Measurements from ENCODE around the gene TRIM10.
"Not testable (repeated sequence)": the region's sequence is repeated elsewhere in the genome, so short reads cannot be mapped to it uniquely, and the experiment has no call there.

TRIM10 gene

DNA sequence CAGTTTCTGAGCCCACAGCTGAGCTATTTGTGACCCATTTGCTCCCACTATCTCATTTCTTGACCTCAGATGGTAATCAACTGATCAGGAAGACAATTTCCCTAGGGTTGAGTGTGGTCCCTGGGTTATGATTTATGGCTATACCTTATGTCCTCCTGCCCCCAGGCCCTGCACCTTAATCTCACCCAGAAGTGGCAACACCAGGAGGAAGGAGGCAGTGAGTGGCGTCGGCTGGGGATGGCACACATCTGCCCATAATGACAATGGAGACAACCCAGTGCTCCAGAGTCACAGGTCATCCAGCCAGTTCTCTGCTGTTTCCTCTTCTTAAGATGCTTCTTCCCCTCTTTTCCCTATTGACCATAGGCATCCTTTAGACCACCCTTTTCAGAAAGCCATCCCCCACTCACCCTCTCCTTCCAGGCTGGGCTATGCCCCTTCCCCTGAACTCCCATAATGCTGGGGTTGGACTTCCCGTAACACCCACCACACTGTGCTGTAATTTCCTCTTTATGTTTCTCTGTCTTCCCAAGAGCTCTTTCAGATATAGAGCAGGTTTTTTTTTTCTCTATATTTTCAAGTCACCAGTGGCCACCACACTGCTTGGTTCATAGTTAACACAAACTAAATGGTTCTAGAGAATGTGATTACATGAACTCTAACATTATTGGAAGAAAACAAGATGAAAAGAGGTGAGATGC, 8.0 kb downstream of the TRIM10 start:
- DNase-seq = no peak

- no peak for DNase-seq
These were observed 8.9 kb downstream of the TRIM10 start for GRCh38 chr6:30152016-30152673.

DNA sequence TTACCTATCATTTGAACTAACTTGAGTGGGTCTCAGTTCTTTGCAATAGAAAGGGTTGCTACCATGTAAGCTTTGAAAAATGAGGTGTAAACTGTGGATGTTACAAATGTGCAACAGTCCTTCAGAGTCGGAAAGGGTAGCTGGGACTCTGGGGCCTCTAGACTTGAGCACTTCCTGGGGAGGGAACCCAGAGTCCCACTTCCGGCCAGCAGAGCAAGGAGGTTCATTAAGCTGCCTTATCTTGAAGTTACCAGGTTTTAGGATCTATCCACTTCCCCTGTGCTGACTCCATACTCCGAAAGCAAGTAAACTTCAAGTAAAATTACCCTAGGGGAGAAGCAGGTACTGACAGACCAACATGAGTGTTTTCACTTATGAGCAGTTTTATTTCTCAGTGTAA, 9.4 kb downstream of the TRIM10 start:
- DNase-seq = no peak

GRCh38 chr6:30150671-30151395, 10.2 kb downstream of the TRIM10 start:
- DNase-seq = no peak

DNA sequence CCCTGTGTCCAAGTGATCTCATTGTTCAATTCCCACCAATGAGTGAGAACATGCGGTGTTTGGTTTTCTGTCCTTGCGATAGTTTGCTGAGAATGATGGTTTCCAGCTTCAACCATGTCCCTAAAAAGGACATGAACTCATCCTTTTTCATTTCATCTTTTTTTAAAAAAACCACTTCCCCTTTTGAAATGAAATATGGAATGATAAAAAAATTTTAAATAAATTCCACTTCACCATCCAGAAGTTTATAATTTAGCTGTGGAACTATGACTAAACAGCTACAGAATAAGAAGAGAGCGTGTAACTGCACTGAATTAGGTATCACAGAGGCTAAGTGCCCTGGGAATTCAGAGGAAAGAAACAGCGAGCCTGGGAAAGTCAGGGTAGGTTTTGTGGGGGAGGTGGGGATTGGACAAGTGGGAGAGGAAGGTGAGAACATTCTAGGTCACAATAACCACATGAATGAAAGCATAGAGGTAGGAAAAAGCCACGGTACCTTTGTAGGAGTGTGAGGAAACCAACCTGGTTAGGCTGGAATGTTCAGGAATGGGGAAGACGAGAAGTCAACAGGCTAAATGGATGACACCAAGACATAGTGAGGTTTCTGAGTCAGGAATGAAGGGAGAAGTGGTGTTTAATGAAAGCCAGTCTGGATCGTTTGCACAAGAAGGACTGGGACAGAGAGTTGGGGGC, 11.0 kb downstream of the TRIM10 start:
- no peak for DNase-seq

GRCh38 chr6:30149234-30149633, 11.8 kb downstream of the TRIM10 start:
- no peak for DNase-seq

- DNase-seq = no peak
These were observed 13.9 kb downstream of the TRIM10 start for GRCh38 chr6:30147096-30147495.

GRCh38 chr6:30145818-30146217, 15.2 kb downstream of the TRIM10 start:
- DNase-seq = no peak

DNA sequence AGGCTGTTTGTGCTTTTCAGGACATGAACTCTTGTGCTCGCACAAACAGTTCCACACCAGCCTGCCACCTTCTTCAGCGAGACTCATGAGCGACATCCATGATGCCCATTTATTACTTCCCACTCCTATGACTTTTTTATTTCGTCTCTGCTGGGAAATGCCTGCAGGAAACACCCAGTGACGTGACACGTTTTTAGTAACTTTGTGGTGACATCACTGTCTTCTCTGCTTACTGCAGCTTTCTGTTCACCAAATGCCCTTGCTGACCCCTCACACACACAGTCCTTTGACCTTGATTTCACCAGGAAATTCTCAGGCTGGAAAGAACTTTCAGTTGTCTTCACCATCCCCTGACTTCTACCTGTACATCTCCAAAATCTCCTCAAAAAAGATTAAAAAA, 16.2 kb downstream of the TRIM10 start:
- DNase-seq = no peak

DNA sequence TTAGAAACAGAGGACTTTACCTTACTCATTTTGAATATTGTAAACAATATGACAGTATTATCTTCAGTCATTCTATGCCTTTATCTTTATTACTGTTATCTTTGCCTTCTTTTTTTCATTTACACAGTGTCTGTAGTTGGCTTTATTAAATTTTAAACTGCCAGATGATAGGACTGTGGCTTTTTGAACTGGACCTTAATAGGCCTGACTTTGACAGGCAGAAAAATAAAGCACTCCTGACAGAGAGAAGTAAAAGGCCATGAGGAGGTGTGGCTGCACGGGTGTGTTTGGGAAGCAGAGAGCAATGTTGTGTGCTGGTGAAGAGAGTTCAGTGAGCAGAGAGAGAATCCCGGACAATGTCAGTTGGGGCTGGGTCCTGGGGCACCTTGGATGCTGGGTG, 17.2 kb downstream of the TRIM10 start:
- DNase-seq = no peak

- no peak for DNase-seq
These were observed 18.3 kb downstream of the TRIM10 start for GRCh38 chr6:30142665-30143064.

DNA sequence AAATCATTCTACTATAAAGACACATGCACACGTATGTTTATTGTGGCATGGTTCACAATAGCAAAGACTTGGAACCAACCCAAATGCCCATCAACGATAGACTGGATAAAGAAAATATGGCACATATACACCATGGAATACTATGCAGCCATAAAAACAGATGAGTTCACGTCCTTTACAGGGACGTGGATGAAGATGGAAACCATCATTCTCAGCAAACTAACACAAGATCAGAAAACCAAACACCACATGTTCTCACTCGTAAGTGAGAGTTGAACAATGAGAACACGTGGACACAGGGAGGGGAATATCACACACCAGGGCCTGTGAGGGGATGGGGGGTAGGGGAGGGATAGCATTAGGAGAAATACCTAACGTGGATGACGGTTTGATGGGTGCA, 20.8 kb downstream of the TRIM10 start:
- DNase-seq = not testable (repeated sequence)

DNA sequence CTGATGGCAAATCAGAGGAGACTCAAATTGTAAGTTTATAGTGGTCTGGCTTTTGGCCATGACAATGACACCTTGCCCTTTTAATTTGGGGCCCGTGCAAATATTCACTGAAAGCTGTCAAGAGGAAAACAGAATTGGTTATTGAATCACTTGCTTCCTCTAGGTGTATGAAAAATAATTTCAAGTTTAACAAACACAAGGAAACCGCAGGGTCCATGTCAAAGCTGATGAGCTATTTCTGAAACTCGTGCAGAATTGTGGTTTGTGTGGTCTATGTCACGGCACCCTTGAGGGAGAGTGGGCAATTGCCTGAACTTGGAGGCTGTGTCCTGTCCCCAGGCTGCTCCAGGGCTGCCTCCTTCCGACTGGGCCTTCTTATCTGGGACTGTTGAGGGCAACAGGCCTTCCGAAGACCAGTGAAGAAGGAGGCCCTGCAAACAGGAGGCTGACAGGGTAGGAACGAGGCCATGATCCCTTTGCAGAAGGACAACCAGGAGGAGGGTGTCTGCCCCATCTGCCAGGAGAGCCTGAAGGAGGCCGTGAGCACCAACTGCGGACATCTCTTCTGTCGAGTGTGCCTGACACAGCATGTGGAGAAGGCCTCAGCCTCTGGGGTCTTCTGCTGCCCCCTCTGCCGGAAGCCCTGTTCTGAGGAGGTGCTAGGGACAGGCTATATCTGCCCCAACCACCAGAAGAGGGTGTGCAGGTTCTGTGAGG, 24.3 kb downstream of the TRIM10 start:
- no peak for DNase-seq

DNA sequence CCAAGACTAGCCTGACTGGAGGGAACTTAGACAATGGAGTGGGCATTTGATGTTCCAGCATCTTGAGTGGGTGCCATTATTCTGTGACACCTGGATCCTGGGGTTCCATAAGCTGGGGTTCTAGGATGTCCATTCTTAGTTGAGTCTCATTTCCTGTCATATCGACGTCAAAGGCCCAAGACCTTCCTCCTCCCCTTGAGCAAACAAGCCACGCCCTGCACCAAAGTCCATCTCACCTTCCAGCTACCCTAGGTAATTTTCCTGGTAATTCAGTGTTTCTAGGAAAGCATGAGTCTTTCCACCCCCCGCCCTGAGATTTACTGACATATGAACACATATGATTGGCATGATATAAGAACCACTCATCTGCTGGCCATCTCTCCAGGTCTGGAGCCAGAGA, 25.3 kb downstream of the TRIM10 start, which contains the start of gene TRIM40:
TRIM40 (plus strand) TSS at position 384 of the 400 bp plus-strand sequence. CDS start 897 bp downstream, outside the sequence.
- no peak for DNase-seq

DNA sequence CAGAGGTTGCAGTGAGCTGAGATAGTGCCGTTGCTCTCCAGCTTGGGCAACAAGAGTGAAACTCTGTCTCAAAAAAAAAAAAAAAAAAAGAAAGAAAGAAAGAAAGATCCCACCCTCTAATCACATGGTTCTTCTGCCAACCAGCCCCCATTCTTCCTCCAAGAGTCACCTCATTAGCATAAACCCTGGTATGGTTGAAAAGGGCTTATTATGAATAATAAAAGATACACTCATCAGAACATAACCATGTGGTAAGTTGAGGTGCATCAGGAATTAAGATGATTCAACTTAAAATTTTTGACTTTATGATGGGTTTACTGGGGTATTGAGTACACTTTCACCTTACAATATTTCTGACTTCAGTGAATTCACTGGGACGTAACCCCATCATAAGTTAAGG, 25.9 kb downstream of the TRIM10 start:
- DNase-seq = no peak

DNA sequence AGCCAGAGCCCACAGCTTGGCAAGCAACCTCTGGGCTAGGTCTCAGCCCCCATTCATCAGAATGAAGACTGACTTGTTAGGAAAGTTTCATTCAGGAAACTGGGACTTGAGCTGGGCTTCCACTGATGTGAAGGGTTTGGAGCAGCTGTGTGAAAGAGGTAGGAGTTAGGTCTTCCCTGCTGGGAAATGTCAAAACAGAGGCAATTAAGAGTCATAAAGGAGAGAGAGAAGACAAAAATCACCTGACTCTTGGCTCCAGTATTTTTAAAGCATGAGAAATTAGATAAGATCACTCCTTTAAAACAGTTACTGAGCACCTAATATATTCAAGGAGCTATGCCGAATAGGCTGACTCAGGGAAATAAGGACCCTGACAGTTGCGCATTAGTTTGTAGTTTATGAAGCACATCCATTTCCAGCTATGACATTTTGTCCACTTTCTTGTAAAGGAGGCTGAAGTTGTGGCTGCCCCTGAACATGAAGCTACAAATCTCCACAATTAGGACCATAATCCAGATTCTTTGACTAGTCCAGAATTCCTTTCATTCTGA, 29.0 kb downstream of the TRIM10 start:
- DNase-seq = no peak

GRCh38 chr6:30130887-30131862, 29.8 kb downstream of the TRIM10 start:
- DNase-seq = peak; percentile 78 to 87

DNA sequence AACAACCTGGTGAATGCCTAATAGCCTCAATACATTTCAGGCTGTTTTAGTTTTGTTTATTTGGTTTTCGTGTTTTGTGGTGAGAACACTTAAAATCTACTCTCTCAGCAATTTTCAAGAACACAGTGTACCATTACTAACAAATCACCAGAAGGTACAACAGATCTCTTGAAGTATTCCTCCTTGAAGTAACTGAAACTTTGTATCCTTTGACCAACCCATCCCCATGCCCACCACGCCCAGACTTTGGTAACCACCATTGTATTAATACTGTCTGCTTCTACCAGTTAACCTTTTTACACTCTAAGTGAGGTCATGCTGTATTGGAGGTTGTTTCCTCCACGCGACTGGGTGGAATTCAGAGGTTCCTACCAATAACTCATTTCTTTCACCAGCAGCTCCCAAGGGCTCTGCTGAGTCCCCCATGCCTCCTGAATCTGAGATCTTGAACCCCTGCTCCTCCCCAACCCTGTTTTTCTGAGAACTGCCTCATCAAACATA, 30.8 kb downstream of the TRIM10 start:
- no peak for DNase-seq

DNA sequence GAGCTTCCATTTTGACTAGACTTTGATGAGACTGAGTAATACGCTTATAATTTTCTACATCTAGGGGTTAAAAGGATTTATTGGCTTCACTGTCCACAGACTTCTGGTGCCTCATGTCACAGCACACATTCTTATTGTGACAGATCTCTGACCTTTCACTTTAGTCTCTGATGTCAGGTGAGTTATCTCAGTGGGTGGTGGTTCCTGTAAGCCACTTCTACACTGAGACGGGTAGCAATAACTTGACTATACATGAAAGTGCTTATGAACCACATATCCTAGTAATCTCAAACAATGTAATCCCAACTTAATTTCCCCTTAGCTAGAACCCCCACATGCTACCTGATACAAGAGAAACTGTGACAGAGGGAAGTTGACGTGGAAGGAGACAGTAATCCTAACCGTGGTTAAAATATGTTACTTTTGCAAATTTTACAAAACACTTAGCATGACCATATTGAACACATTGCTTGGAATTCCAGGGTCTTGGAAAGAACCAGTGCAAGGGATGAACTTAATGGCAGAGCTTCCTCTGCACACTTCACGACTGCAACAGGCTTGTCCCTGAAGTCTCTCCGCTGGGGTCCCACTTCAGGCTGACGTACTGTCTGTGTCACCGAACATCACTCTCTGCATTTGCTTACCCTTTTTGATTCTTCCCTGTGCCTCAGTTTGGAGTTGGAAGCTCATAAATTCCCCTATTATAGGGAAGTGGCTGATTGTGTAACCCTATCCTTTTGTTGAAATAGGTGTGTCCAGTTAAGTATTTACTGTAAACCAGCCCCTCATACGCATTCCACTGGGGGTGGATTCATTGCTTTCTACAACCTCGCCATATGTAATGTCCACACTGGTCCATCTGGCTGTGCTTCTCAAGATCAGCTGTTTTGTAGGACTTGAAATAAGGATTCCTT, 31.5 kb downstream of the TRIM10 start:
- no peak for DNase-seq

All from CD4-positive, alpha-beta T cell treated with Interferon alpha-2 for 1 hour (primary cell).